K562 (cell line): ENCODE measurements around the gene DDX39A. TPM values are rescaled to one million over a fixed set of nuclear protein-coding genes. Genes with fewer than 3 reads are reported as not detected.
A peak's percentile ranks its signal among the peaks of the same experiment; 100 is the strongest.

ENCODE experiments used
- ATAC-seq: fragments of 200-7000 bp; cut with Tn5 transposase; 3 replicates; pipeline ENCODE4 v1.9.1; 2020; ENCODE audit warnings: moderate library complexity
- BruUV-seq: library from RNA; stranded (reverse); fragments of 400-500 nt; replicated peaks from 2 replicates; lab custom pipeline; 2021; lab: Mats Ljungman, UMichigan
- CTCF ChIA-PET: fragments of 300-600 bp; formaldehyde crosslinking; extraction: SDS; loops from one replicate; lab custom pipeline; 2021; ENCODE audit warnings: low intra/inter-chr PET ratio; lab: Yijun Ruan, JAX
- POLR2A ChIA-PET: fragments of 300-600, 350-650 bp; sonication (Branson Sonifier 250); formaldehyde crosslinking; extraction: SDS; loops from one replicate; lab custom pipeline; 2021; ENCODE audit warnings: antibody characterized with exemption, inconsistent platforms; lab: Yijun Ruan, JAX
- DNase-seq, 4 experiments: peaks; one replicate each; pipeline versions ENCODE4 v3.0.0 to v3.0.0-alpha.2; 2011 to 2018; ENCODE audit warnings: low spot score in 3 of 4, mixed read lengths in 3 of 4; ENCODE audit errors: extremely low read depth in 1 of 4
- FAIRE-seq: peaks from 2 replicates; lab custom pipeline; 2011; peaks lifted over from hg19 to GRCh38; lab: Jason Lieb, UNC
- H2AFZ ChIP-seq: 2 replicates; pipeline ENCODE4 v1.6.0; 2011; ENCODE audit warnings: low read depth, low read length, control low read depth, inconsistent platforms
- H3K27ac ChIP-seq: fragments of 200-600 bp; 3 replicates; pipeline ENCODE4 v1.8.0; 2011; ENCODE audit warnings: low read depth, mild to moderate bottlenecking, control low read depth, inconsistent platforms, low read length, moderate library complexity, mixed read lengths; ENCODE audit errors: extremely low read depth
- H3K27me3 ChIP-seq, 2 experiments: fragments of 300-600 bp in 1 of 2; 2 replicates in 1 of 2; 3 replicates in 1 of 2; pipeline versions ENCODE4 v1.6.0 to v1.8.0; 2011; ENCODE audit warnings: inconsistent platforms in 2 of 2, low read length in 2 of 2, mild to moderate bottlenecking in 1 of 2, mixed read lengths in 1 of 2, moderate library complexity in 1 of 2; ENCODE audit not compliant: control insufficient read depth in 2 of 2, insufficient read depth in 2 of 2
- H3K36me3 ChIP-seq: fragments of 300-600 bp; 3 replicates; pipeline ENCODE4 v1.8.0; 2011; ENCODE audit warnings: mild to moderate bottlenecking, low read length, inconsistent platforms; ENCODE audit not compliant: control insufficient read depth, insufficient read depth
- H3K4me1 ChIP-seq, 2 experiments: fragments of 200-600 bp in 1 of 2; replicated peaks in 1 of 2; 2 replicates in 1 of 2; 3 replicates in 1 of 2; pipeline versions ENCODE4 v1.5.1 to v1.8.0; 2011; ENCODE audit warnings: inconsistent platforms in 2 of 2, low read length in 2 of 2, mild to moderate bottlenecking in 1 of 2, mixed read lengths in 1 of 2, moderate library complexity in 1 of 2; ENCODE audit not compliant: control insufficient read depth in 2 of 2, insufficient read depth in 2 of 2
- H3K4me2 ChIP-seq: 2 replicates; pipeline ENCODE4 v1.6.1; 2011; ENCODE audit warnings: low read length, control low read depth, inconsistent platforms, mixed read lengths; ENCODE audit not compliant: insufficient read depth
- H3K4me3 ChIP-seq: fragments of 200-600 bp; sonication (generic), shearing (Covaris generic); 2 replicates; pipeline ENCODE4 v1.5.1; 2016; ENCODE audit warnings: control low read depth, inconsistent platforms
- H3K79me2 ChIP-seq: fragments of 200-600 bp; 3 replicates; pipeline ENCODE4 v1.8.0; 2011; ENCODE audit warnings: low read length, inconsistent platforms; ENCODE audit not compliant: control insufficient read depth, insufficient read depth
- H3K9ac ChIP-seq, 2 experiments: 2 replicates each; pipeline versions ENCODE4 v1.6.0 to v1.6.1; 2011; ENCODE audit warnings: low read depth in 2 of 2, low read length in 2 of 2, control low read depth in 1 of 2, inconsistent platforms in 1 of 2, mild to moderate bottlenecking in 1 of 2, mixed read lengths in 1 of 2; ENCODE audit not compliant: insufficient read depth in 1 of 2
- H3K9me1 ChIP-seq: one replicate; pipeline ENCODE4 v1.6.0; 2011; ENCODE audit warnings: inconsistent platforms, mild to moderate bottlenecking, low read length, moderate library complexity; ENCODE audit not compliant: control insufficient read depth, insufficient read depth
- H3K9me3 ChIP-seq: replicated peaks from 2 replicates; pipeline ENCODE4 v1.5.1; 2011; ENCODE audit warnings: low read depth, low read length, inconsistent platforms; ENCODE audit not compliant: control insufficient read depth, insufficient read depth
- H4K20me1 ChIP-seq: replicated peaks from 2 replicates; pipeline ENCODE4 v1.6.1; 2011; ENCODE audit warnings: low read length, inconsistent platforms, mixed read lengths; ENCODE audit not compliant: control insufficient read depth, insufficient read depth
- POLR2G ChIP-seq: fragments of 200-400 bp; formaldehyde crosslinking; IDR thresholded peaks from 2 replicates; pipeline ENCODE4 v1.6.1; 2017; ENCODE audit warnings: low read depth, mild to moderate bottlenecking, antibody characterized with exemption, low read length, moderate library complexity
- SIN3A ChIP-seq, 2 experiments: fragments of 150-350 bp in 1 of 2; IDR thresholded peaks; 2 replicates each; pipeline ENCODE4 v1.6.1; 2011 to 2016; ENCODE audit warnings: borderline replicate concordance in 2 of 2, low read depth in 2 of 2, low read length in 2 of 2, mild to moderate bottlenecking in 2 of 2, moderate library complexity in 2 of 2; ENCODE audit not compliant: control insufficient read depth in 1 of 2
- U2AF2 ChIP-seq: fragments of 200-400 bp; formaldehyde crosslinking; optimal IDR thresholded peaks from 2 replicates; pipeline ENCODE3; 2017; ENCODE audit warnings: low read depth, mild to moderate bottlenecking, low read length
- ZFP30 ChIP-seq: fragments of 250-450 bp; sonication (Bioruptor Pico); IDR thresholded peaks from 2 replicates; pipeline ENCODE4 v1.8.0; 2022; ENCODE audit warnings: moderate library complexity, mild to moderate bottlenecking, inconsistent platforms, borderline replicate concordance
- ZNF121 ChIP-seq: sonication (generic); formaldehyde crosslinking; conservative IDR thresholded peaks from 2 replicates; pipeline ENCODE4 v1.8.0; 2022; ENCODE audit warnings: missing genetic modification reagents
- ZNF586 ChIP-seq: fragments of 450-650 bp; formaldehyde crosslinking; conservative IDR thresholded peaks from 2 replicates; pipeline ENCODE4 v1.4.0; 2020; ENCODE audit warnings: mild to moderate bottlenecking, moderate library complexity
- WGBS: fragments of 100-300 bp; shearing (Covaris generic); methylation state at CpG from one replicate; pipeline ENCODE4 v1.1.6; 2016; ENCODE audit warnings: low coverage, mixed read lengths; ENCODE audit not compliant: insufficient coverage; ENCODE audit errors: missing lambda C conversion rate; 5-methylcytosine and 5-hydroxymethylcytosine counted together
- in situ Hi-C: fragments of 300-500 bp; cut with MboI; formaldehyde crosslinking; loops from 4 replicates; pipeline ENCODE4 v1.15.0; 2018; ENCODE audit warnings: inconsistent platforms, mixed read lengths
- intact Hi-C: fragments of 100-400 bp; cut with micrococcal nuclease; formaldehyde crosslinking; loops from 2 replicates; pipeline ENCODE4 v1.14.2; 2022
- polyA plus RNA-seq, 8 experiments: library from polyadenylated mRNA; depleted of rRNA in 4 of 8; stranded (reverse) in 5 of 8; unstranded in 3 of 8; fragments of >200 nt; fragmentation: Nextera tagmentation in 2 of 8; fragmentation: Illumina TruSeq in 1 of 8; extraction: Ambion mirVana in 2 of 8; extraction: Trizol in 1 of 8; gene quantifications; 2 replicates each; pipeline versions ENCODE4 v1.2.1 to v1.2.3, GENCODE V29; 2011 to 2014; ENCODE audit warnings: inconsistent platforms in 1 of 8, missing spikeins in 1 of 8
- total RNA-seq, 7 experiments: library from RNA; depleted of rRNA in 6 of 7; stranded (reverse); fragments of >200 nt in 6 of 7; fragmentation: Illumina TruSeq in 2 of 7; extraction: Trizol in 2 of 7; gene quantifications; 2 replicates each; pipeline versions ENCODE4 v1.2.1 to v1.2.3, GENCODE V29; 2011 to 2021; ENCODE audit warnings: low replicate concordance in 1 of 7
- TF ChIP-seq, protein P1 (sequence below): IDR thresholded peaks from 3 replicates; pipeline ENCODE4 v1.6.1; 2011; ENCODE audit warnings: borderline replicate concordance, mild to moderate bottlenecking, moderate library complexity; ENCODE audit not compliant: insufficient read length; ENCODE audit errors: extremely low read depth
- TF ChIP-seq, protein P2 (sequence below): fragments of 250-450 bp; sonication (Bioruptor Pico); IDR thresholded peaks from 2 replicates; pipeline ENCODE4 v1.4.0; 2020; ENCODE audit warnings: mild to moderate bottlenecking, moderate library complexity
- TF ChIP-seq, protein P3 (sequence below): fragments of 250-450 bp; sonication (Bioruptor Pico); IDR thresholded peaks from 2 replicates; pipeline ENCODE4 v1.8.0; 2022; ENCODE audit warnings: moderate library complexity, mild to moderate bottlenecking, inconsistent platforms

DDX39A gene
- total and polyA plus RNA-seq, 9 of the 15 experiments (the other 6 are each of a cell fraction or from before 2014, with no cell fraction given): 90.3 to 250 (median 188) TPM

DNA sequence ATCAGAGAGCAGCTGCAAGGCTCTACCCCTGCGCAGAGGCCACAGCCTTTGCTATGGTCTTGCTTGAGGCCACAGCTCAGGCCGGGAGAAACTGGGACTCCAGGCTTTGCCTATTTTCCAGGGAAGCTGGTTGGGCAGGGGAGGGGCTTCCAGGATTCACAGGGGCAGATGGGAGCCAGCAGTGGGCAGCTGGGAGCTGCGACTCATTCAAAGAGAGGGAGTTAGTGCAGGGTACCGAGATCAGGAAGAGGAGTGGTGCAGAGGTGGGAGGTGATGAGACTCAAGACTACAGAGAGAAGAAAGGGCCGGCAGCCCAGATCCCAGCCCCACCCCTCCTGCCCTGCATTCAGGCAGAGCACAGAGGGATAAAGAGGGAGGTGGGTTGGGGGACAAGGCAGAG lies 25.8 kb downstream of the DDX39A start:
- CTCF ChIA-PET: no interaction called here
- FAIRE-seq (no peak), ATAC-seq (no peak), DNase-seq (peak in 2 of 4 experiments; percentile 4 to 8)
- BruUV-seq: no TSS peak
- H3K27me3 ChIP-seq: no peaks in the 10 kb centered on the region
- H3K4me1 ChIP-seq: peaks cover 5 to 8% of the 10 kb centered on the region in 2 experiments; a peak in 3 of 5 replicates
- WGBS: 87% methylated on average over 5 of the region's 5 CpGs
- H3K9ac ChIP-seq: no peak overlapping the region
- H3K9me3 ChIP-seq: no peaks in the 10 kb centered on the region
- POLR2A ChIA-PET: interaction anchor here (0.6 to 1.4 kb wide), 2 partner anchors 12 to 220 kb away, joined by 4 to 5 read pairs; partner anchors contain the start of gene ADGRE5
- H3K27ac ChIP-seq: no peak overlapping the region
- in situ Hi-C loops (no loop called here), intact Hi-C loops (no loop called here)
- no peak overlapping the region for H3K4me2 ChIP-seq
- H4K20me1 ChIP-seq: peaks cover 7% of the 10 kb centered on the region; the same call in 1 of the 2 replicates
- peaks cover 70% of the 10 kb centered on the region; the same call in 2 of the 3 replicates for H3K36me3 ChIP-seq
- no peak overlapping the region for H3K4me3 ChIP-seq
- no peak overlapping the region for H2AFZ ChIP-seq
- H3K79me2 ChIP-seq: no peaks in the 10 kb centered on the region
- peaks cover 4% of the 10 kb centered on the region for H3K9me1 ChIP-seq
- TF ChIP-seq ZNF121 (CRISPR knock-in tag): no peak
- TF ChIP-seq U2AF2: no peak
- no peak for TF ChIP-seq ZNF586 (CRISPR knock-in tag)
- TF ChIP-seq, protein P1, sequence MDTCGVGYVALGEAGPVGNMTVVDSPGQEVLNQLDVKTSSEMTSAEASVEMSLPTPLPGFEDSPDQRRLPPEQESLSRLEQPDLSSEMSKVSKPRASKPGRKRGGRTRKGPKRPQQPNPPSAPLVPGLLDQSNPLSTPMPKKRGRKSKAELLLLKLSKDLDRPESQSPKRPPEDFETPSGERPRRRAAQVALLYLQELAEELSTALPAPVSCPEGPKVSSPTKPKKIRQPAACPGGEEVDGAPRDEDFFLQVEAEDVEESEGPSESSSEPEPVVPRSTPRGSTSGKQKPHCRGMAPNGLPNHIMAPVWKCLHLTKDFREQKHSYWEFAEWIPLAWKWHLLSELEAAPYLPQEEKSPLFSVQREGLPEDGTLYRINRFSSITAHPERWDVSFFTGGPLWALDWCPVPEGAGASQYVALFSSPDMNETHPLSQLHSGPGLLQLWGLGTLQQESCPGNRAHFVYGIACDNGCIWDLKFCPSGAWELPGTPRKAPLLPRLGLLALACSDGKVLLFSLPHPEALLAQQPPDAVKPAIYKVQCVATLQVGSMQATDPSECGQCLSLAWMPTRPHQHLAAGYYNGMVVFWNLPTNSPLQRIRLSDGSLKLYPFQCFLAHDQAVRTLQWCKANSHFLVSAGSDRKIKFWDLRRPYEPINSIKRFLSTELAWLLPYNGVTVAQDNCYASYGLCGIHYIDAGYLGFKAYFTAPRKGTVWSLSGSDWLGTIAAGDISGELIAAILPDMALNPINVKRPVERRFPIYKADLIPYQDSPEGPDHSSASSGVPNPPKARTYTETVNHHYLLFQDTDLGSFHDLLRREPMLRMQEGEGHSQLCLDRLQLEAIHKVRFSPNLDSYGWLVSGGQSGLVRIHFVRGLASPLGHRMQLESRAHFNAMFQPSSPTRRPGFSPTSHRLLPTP: no peak
- TF ChIP-seq SIN3A (IDR thresholded peaks at IDR 0.05; ENCODE audit: borderline replicate concordance in 2 of 2, control insufficient read depth in 1 of 2, low read depth in 2 of 2, low read length in 2 of 2): no peak
- TF ChIP-seq, protein P2, sequence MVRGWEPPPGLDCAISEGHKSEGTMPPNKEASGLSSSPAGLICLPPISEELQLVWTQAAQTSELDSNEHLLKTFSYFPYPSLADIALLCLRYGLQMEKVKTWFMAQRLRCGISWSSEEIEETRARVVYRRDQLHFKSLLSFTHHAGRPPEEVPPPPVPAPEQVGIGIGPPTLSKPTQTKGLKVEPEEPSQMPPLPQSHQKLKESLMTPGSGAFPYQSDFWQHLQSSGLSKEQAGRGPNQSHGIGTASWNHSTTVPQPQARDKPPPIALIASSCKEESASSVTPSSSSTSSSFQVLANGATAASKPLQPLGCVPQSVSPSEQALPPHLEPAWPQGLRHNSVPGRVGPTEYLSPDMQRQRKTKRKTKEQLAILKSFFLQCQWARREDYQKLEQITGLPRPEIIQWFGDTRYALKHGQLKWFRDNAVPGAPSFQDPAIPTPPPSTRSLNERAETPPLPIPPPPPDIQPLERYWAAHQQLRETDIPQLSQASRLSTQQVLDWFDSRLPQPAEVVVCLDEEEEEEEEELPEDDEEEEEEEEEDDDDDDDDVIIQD: no peak
- TF ChIP-seq POLR2G: peak; percentile 22; the same call in 1 of the 2 replicates
- TF ChIP-seq ZFP30 (CRISPR knock-in tag): no peak
- TF ChIP-seq, protein P3, sequence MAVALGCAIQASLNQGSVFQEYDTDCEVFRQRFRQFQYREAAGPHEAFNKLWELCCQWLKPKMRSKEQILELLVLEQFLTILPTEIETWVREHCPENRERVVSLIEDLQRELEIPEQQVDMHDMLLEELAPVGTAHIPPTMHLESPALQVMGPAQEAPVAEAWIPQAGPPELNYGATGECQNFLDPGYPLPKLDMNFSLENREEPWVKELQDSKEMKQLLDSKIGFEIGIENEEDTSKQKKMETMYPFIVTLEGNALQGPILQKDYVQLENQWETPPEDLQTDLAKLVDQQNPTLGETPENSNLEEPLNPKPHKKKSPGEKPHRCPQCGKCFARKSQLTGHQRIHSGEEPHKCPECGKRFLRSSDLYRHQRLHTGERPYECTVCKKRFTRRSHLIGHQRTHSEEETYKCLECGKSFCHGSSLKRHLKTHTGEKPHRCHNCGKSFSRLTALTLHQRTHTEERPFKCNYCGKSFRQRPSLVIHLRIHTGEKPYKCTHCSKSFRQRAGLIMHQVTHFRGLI (CRISPR knock-in tag): no peak
- TF ChIP-seq, all 486 proteins: peak for 1
